Vagina (tissue), 2 donors: Measurements from ENCODE around the gene CRADD. TPM values are rescaled to one million over a fixed set of nuclear protein-coding genes. Genes with fewer than 3 reads are reported as not detected.

Source experiments
- DNase-seq, 2 donors: peaks; one replicate each; pipeline ENCODE4 v3.0.0-alpha.2; 2017; ENCODE audit errors: extremely low spot score in 2 of 2
- H3K27ac ChIP-seq: fragments of 200-600 bp; sonication (generic); one replicate; pipeline ENCODE4 v1.5.1; 2019
- H3K27me3 ChIP-seq: fragments of 200-600 bp; sonication (generic); one replicate; pipeline ENCODE4 v1.5.1; 2019
- H3K36me3 ChIP-seq, 2 donors: fragments of 200-600 bp; sonication (generic); one replicate each; pipeline ENCODE4 v1.5.1; 2017 to 2019
- H3K4me1 ChIP-seq: fragments of 200-600 bp; sonication (generic); one replicate; pipeline ENCODE4 v1.5.1; 2019
- H3K4me3 ChIP-seq, 2 donors: fragments of 200-600 bp; sonication (generic); 1 replicate in 1 of 2; 2 replicates in 1 of 2; pipeline ENCODE4 v1.5.1; 2016 to 2019
- H3K9me3 ChIP-seq: fragments of 200-600 bp; sonication (generic); one replicate; pipeline ENCODE4 v1.5.1; 2019
- CTCF ChIP-seq, 3 experiments: fragments of 450-650 bp in 2 of 3; fragments of 200-600 bp in 1 of 3; sonication (generic) in 1 of 3; IDR thresholded peaks; one replicate each; pipeline ENCODE4 v1.5.1; 2017 to 2019; ENCODE audit warnings: antibody characterized with exemption in 3 of 3, mild to moderate bottlenecking in 2 of 3, moderate library complexity in 2 of 3
- POLR2A ChIP-seq, 2 donors: fragments of 450-650 bp; IDR thresholded peaks; one replicate each; pipeline ENCODE4 v1.6.1; 2017; ENCODE audit warnings: antibody characterized with exemption in 2 of 2, mild to moderate bottlenecking in 2 of 2, moderate library complexity in 2 of 2
- POLR2AphosphoS5 ChIP-seq, 2 donors: sonication (generic); formaldehyde crosslinking; IDR thresholded peaks; one replicate each; pipeline ENCODE4 v1.9.0; 2017; ENCODE audit warnings: antibody characterized with exemption in 2 of 2, mild to moderate bottlenecking in 2 of 2, low read depth in 1 of 2; ENCODE audit not compliant: insufficient read depth in 1 of 2
- intact Hi-C: fragments of 100-400 bp; cut with DNase I; formaldehyde crosslinking; loops from one replicate; pipeline ENCODE4 v1.15.1; 2023
- total RNA-seq: library from RNA; depleted of rRNA; stranded (reverse); fragments of >200 nt; gene quantifications from one replicate; pipeline ENCODE4 v1.2.3, GENCODE V29; 2016

The CRADD gene
- total RNA-seq, 1 donor from 2014 or later: 40.8 TPM

GRCh38 chr12:93758801-93759373, 81.7 kb downstream of the CRADD start:
- intact Hi-C loops: no loop called here
- TF ChIP-seq CTCF (IDR thresholded peaks at IDR 0.05) (no peak), POLR2A (IDR thresholded peaks at IDR 0.05) (no peak), POLR2AphosphoS5 (IDR thresholded peaks at IDR 0.05; ENCODE audit: insufficient read depth in 1 of 2, low read depth in 1 of 2) (no peak)
- H3K9me3 ChIP-seq: no peaks in the 10 kb centered on the region
- no peak for DNase-seq
- no peak overlapping the region for H3K4me3 ChIP-seq
- H3K27me3 ChIP-seq: no peaks in the 10 kb centered on the region
- H3K36me3 ChIP-seq: no peaks in the 10 kb centered on the region
- no peak overlapping the region for H3K27ac ChIP-seq
- peaks cover 40% of the 10 kb centered on the region for H3K4me1 ChIP-seq

- Histone ChIP-seq H3K4me1 (peaks cover 40% of the 10 kb centered on the region), H3K9me3 (no peaks in the 10 kb centered on the region), H3K36me3 (no peaks in the 10 kb centered on the region), H3K27me3 (no peaks in the 10 kb centered on the region), H3K27ac (no peak overlapping the region), H3K4me3 (no peak overlapping the region)
- DNase-seq: no peak
- intact Hi-C loops: loop anchor here (10.0 kb wide), 2 partner anchors 315 to 345 kb away; no protein-coding TSS in a partner anchor
- TF ChIP-seq POLR2A (IDR thresholded peaks at IDR 0.05): no peak
- no peak for TF ChIP-seq CTCF (IDR thresholded peaks at IDR 0.05)
- no peak for TF ChIP-seq POLR2AphosphoS5 (IDR thresholded peaks at IDR 0.05; ENCODE audit: insufficient read depth in 1 of 2, low read depth in 1 of 2)
Observed at GRCh38 chr12:93759512-93760081, 82.4 kb downstream of the CRADD start.

- Histone ChIP-seq H3K27ac (peak overlapping the region; percentile 46), H3K9me3 (no peaks in the 10 kb centered on the region), H3K4me3 (no peak overlapping the region), H3K4me1 (peaks cover 40% of the 10 kb centered on the region), H3K27me3 (no peaks in the 10 kb centered on the region), H3K36me3 (no peaks in the 10 kb centered on the region)
- no peak for DNase-seq
- intact Hi-C loops: loop anchor here (10.0 kb wide), 2 partner anchors 314 to 344 kb away; no protein-coding TSS in a partner anchor
- TF ChIP-seq POLR2A (IDR thresholded peaks at IDR 0.05) (no peak), POLR2AphosphoS5 (IDR thresholded peaks at IDR 0.05; ENCODE audit: insufficient read depth in 1 of 2, low read depth in 1 of 2) (no peak), CTCF (IDR thresholded peaks at IDR 0.05) (no peak)
Observed at GRCh38 chr12:93760275-93760875, 83.2 kb downstream of the CRADD start.

DNA sequence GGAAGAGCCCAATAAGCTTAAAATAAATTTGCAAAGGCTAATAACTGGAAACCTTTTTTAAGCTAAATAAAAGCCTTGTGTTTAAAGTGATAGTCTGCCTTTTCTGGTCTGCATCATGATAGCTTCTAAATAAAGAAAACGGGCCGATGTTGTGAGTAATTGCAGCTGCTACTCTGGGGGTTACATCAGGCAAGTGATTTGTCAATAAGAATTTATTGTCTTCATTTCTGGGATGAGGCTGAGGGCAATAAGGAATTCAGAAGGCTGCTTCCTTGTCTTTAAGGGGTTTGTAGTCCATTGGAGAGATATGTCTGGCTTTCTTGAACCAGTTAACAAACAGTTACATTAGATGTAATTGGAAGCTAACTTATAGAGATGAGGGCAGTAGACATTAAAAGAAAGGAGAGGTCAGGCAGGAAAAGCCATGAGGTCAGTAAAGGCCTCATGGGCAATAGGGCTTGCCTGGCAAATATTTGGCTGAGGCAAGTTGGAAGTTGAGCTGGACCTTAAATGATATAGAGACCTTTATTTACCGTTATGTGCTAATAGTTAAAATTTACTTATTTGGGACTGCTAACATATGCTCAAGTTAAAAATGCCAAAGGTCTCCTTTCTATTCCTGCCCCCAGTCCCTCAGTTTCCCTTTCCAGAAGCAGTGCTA, 85.0 kb downstream of the CRADD start:
- DNase-seq: no peak
- no peak for TF ChIP-seq CTCF (IDR thresholded peaks at IDR 0.05)
- no peak for TF ChIP-seq POLR2A (IDR thresholded peaks at IDR 0.05)
- TF ChIP-seq POLR2AphosphoS5 (IDR thresholded peaks at IDR 0.05; ENCODE audit: insufficient read depth in 1 of 2, low read depth in 1 of 2): no peak
- no peaks in the 10 kb centered on the region for H3K27me3 ChIP-seq
- no peaks in the 10 kb centered on the region for H3K9me3 ChIP-seq
- H3K4me3 ChIP-seq: no peak overlapping the region
- intact Hi-C loops: loop anchor here (10.0 kb wide), 2 partner anchors 313 to 343 kb away; no protein-coding TSS in a partner anchor
- peaks cover 47% of the 10 kb centered on the region for H3K4me1 ChIP-seq
- peak overlapping the region; percentile 46 for H3K27ac ChIP-seq
- H3K36me3 ChIP-seq: no peaks in the 10 kb centered on the region
